Activated CD4-positive, CD25-positive, alpha-beta regulatory T cell treated with anti-CD3 and anti-CD28 coated beads, Interleukin-2, amount 50 U/mL, for 24 hours (primary cell): ENCODE data around the gene HSPA12A.
A peak's percentile ranks its signal among the peaks of the same experiment; 100 is the strongest.

Experiments
- ATAC-seq, 2 donors: fragments of 150-1000 bp; cut with Tn5 transposase; one replicate each; pipeline ENCODE4 v1.10.0; 2021; ENCODE audit warnings: mild to moderate bottlenecking in 1 of 2, moderate library complexity in 1 of 2

Gene HSPA12A

GRCh38 chr10:116741391-116742351 lies 695 bp downstream of the HSPA12A start:
- ATAC-seq, result no peak

DNA sequence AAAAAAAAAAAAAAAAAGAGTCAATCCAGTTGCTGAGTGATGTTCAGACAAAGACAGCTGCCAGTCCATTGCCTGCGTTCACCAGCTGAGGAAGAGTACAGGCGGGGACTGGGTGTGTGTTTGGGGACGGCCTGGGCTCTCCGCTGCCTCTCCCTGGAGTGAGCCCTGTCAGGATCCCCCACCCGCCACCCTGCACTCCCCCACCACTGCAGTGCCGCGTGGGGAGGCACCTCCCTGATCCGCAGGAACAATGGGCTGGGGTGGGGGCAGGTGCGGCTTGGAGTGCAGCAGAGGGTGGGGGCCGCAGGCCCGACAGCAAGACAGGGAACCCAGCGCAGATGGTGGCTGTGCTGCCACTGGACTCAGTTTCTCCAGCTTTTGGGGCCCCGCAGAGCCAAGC lies 1.4 kb downstream of the HSPA12A start:
- ATAC-seq, result no peak

DNA sequence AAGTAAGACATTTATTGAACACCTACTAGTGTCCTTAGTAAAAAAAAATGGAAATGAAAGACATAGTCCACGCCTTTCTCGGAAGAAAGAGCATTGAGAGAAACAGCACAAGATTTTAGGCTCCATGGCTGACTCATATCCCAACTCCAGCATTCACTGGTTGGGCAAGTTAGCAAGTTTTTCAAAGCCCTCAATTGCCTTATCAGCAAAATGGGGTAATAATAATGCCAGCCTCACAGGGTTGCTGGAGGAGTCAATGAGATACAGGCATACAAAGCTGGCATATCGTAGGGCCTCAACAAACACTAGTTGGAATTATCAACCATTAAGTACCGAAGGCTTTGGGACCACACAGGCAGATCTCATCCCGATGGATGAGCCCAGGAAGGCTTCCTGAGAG lies 4.0 kb downstream of the HSPA12A start:
- no peak for ATAC-seq

DNA sequence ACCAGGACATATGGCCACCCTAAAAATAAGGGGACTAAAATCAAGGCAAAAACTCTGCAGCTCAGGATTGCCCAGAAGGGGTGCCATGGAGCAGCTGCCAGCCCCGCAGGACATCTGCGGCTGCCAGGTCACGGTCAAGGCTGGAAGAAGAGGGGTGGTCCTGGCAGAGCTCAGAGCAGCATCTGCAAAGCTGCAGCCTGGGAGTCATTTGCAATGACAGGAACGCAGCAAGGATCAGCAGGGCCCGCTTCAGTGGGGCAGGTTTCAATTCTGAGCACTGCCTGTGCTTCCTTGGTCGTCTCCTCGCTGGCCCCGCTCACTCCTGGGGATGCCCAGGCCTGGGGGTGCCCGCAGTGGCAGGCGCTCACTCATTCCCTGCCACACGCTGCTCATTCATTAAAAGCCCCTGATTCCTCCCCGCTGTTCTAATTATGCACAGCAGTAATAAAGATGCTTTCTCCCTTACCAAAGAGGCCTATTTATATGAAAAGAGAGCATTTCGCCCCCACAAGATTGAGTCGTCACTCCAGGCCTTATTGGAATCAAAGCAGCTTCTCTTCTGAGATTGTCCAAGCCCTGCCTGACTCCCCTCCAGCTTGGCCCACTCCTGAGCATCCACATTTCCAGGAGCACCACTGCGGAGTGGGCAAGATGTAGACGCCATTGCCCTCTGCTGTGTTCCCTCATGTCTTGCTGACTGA lies 4.6 kb downstream of the HSPA12A start:
- ATAC-seq, result no peak

GRCh38 chr10:116733566-116733965 lies 8.8 kb downstream of the HSPA12A start:
- no peak for ATAC-seq

GRCh38 chr10:116732573-116732972 lies 9.8 kb downstream of the HSPA12A start:
- ATAC-seq, result no peak

- ATAC-seq, result peak in 1 of 2 donors; percentile 9
Observed at GRCh38 chr10:116730464-116731260, 11.7 kb downstream of the HSPA12A start.

- ATAC-seq, result no peak
Observed at GRCh38 chr10:116729243-116729642, 13.1 kb downstream of the HSPA12A start.

DNA sequence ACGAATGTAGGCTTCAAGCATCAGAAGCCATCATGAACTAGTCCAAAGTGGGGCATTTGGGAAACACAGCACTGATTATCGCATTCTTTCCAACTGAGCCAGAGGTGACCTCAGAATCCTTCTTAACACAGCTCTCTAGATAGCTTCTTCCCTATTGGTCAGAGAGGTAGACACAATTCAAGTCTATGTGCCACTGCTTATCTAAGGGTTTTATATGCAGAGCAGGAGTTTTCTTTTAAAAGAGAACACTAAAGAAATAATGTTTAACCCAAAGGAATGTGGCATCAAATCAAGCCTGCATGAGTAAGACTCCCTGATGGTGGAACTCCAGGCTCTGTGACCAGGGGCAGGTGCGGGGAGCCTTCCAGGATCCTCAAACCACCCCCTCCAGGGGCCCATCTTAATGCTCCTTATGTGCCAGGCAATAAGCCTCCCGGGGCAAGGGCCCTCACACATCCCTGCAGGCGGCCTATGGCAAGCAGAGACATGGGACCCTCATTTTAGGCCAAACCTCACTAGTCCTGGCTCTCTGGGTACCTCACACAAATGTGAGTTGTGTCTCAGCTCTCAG lies 13.8 kb downstream of the HSPA12A start:
- ATAC-seq, result no peak

DNA sequence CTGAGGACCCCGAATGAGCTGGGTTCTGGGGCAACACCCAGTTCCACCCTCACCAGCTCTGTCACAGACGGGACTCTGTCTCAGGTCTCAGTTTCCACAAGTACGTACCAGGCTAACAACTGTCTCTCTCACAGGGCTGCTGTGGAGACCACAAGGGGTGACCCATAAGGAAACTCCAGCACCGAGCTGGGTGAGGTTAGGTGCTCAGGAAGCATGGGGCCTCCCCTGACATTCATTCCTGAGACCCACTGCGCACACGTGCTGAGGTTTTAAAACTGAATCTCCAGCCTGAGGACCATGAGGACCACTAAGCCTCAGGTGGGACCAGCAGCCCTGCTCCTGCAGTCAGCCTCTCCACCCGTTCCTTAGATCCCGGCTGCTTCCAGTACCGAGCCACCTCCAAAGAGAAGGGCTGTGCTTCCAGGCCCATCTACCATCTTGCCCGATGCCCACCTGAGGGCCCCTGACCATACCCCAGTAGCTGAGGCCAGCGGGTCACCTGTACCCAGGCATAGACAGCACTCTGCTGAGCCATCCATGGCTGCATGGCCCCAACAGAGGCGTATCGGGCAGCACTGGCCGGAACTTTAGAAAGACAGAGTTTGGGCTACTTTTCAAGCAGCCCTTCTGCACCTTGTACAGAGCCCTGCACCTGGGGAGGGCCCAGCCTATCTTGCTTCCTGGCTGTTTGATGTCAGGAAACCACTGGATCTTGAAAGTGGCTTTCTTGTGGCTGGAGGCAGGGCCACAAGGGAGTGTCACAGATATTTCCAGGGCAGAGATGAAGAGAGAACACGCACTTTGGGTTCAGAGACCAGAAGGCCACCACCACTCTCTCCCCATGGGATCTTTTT lies 18.7 kb downstream of the HSPA12A start:
- peak in 1 of 2 donors; percentile 16 for ATAC-seq

DNA sequence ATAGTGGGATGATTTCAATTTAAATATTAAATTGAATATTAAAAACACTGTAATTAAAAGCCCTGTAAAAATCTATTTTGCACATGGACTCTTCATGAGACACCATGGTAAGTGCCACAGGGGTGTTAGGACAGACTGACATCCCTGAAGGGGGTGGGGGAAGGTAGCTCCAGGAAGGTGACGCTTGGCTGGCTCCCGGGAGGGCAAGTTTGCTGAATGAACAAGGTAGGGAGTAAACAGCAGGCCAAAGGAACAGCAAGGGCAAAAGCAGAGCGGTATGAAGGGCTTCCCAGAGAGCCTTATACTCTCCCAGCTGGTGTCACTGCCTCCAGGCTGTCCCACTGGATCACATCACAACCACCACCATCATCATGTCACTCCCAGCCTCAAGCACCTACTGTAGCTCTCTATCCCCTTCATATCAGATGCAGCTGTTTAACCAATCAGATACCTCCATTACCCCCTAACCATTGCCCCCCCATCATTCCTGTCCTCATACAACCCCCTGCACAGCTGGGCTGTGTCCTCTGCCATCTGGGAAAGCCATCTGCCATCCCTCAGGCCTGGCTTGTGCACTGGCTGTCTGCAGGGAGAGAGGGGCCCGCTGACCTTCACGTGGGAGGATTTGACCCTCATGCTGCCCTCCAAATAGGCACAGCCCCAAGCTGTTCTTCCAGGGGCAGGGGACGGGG lies 19.5 kb downstream of the HSPA12A start:
- no peak for ATAC-seq

- ATAC-seq, result no peak
Observed at GRCh38 chr10:116721547-116722392, 20.6 kb downstream of the HSPA12A start.

DNA sequence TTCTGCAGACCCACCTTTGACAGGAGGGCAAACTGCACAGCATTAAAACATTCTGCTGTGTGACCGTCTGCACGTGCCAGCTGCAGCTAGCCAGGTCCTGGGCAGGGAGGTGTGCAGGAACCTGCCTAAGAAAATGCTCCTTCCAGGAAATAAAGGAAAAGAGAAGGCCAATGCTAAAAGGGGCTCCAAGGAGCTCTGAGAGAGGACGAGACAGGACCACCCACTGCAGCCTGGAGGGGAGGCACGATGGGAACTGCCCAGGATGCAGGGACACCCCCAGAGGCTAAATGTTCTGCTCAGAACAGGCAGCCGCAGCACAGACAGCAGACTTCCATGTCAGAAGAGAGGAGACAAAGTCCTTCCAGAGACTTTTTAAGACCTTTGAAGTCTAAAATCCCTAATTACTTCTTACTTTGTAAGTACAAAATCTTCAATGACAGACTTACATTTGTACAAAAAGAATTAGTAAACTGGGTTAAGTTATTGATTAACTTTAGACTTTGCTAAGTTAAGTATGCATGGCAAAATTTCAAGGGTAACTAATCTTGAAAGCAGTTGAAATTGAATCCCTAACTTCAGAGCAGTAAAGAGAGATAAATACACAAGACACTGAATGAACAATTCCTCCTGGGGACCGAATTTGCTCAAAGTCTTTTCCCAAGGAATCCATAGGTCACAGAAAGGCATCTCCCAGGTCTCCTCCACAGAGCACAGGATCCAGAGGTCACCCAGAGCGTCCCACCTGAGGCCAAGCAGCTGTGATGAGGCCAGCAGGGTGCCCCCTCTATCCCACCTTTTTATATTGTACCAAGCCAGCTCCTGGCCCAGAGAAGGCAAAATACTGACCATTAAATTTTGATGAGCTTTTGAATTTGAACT lies 21.5 kb downstream of the HSPA12A start:
- ATAC-seq, result no peak

- ATAC-seq, result no peak
Observed at GRCh38 chr10:116720241-116720643, 22.1 kb downstream of the HSPA12A start.

GRCh38 chr10:116719804-116720203 lies 22.6 kb downstream of the HSPA12A start:
- no peak for ATAC-seq

DNA sequence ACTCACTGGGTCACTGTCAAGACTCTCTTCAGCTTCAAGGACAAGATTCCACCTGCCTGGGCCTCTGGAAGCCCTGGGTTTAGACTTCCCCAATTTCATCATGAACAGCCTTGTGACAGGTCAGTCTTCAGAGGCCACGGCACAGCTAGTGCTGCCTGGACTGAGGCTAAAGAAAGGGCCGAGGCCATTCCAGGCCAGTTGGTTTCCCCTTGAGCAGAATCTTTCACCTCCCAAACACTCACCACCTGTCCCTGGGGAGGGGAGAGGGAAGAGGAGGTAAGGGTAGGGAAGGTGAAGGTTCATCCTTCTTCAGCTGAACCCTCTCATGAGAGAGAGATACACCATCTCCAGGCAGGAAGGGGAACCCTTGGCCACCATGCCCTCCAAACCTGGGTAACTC lies 24.3 kb downstream of the HSPA12A start:
- no peak for ATAC-seq

DNA sequence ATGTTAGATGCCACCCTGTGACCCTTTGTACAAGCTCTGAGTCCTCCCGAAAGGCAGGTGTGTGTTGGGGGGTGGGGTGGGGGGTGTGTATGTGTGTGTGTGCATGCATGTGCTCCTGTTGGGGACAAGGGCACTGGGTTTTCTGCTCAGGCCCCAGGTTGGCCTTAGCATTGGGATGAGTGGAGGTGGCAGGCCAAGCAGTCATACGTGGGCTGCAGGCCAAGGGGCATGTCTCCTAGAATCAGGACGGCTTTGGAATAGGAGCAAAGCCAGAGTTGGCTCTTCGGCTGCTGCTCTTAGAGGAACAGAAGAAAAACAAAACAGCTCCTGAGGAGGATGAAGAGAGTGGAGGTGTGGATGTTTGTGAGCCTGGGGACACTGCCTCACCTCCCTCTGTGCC lies 26.0 kb downstream of the HSPA12A start:
- no peak for ATAC-seq

- ATAC-seq, result no peak
Observed at GRCh38 chr10:116715839-116716377, 26.5 kb downstream of the HSPA12A start.

DNA sequence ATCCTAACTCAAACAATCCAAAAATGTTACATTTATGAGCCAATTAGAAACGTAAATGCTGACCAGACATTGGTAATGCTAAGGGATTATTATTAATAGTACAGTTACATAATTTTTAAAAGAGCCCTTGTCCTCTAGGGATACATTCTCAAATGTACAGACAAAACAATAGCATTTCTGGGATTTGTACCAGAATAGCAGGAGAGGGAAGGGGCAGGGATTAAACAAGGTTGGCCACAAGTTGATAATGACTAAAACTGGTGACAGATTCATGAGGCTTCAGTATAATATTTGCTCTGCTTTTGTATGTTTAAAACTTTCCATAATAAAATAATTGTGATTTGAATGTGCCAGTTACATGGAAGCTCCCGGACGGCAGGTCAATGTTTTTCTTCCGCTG lies 27.0 kb downstream of the HSPA12A start:
- no peak for ATAC-seq
